Muscle of leg (tissue), 11 donors: Measurements from ENCODE around the gene TCEAL3. TPM values are rescaled to one million over a fixed set of nuclear protein-coding genes. Genes with fewer than 3 reads are reported as not detected.
"Not testable (repeated sequence)": the region's sequence is repeated elsewhere in the genome, so short reads cannot be mapped to it uniquely, and the experiment has no call there.

Experiments
- DNase-seq: peaks from one replicate; pipeline ENCODE4 v3.0.0; 2013
- H3K27ac ChIP-seq: one replicate; pipeline ENCODE4 v1.5.1; 2013; ENCODE audit warnings: mild to moderate bottlenecking, low read length, control low read depth
- H3K27me3 ChIP-seq: one replicate; pipeline ENCODE4 v1.6.1; 2013; ENCODE audit warnings: low read length; ENCODE audit not compliant: control insufficient read depth, insufficient read depth
- H3K36me3 ChIP-seq: one replicate; pipeline ENCODE4 v1.6.1; 2013; ENCODE audit warnings: low read length; ENCODE audit not compliant: control insufficient read depth, insufficient read depth
- H3K4me1 ChIP-seq: one replicate; pipeline ENCODE4 v1.6.1; 2013; ENCODE audit warnings: low read length; ENCODE audit not compliant: control insufficient read depth, insufficient read depth
- H3K4me3 ChIP-seq: one replicate; pipeline ENCODE4 v1.5.1; 2013; ENCODE audit warnings: low read length, control low read depth
- H3K9me3 ChIP-seq: replicated peaks from 2 replicates; pipeline ENCODE4 v1.6.1; 2013; ENCODE audit warnings: low read depth, low read length; ENCODE audit not compliant: control insufficient read depth
- WGBS: methylation state at CpG from one replicate; pipeline ENCODE4 v1.1.5; 2013; ENCODE audit warnings: missing lambda C conversion rate; ENCODE audit not compliant: insufficient coverage; 5-methylcytosine and 5-hydroxymethylcytosine counted together
- polyA plus RNA-seq, 8 donors: library from polyadenylated mRNA; unstranded; fragments of 120-200 nt; gene quantifications; one replicate each; pipeline versions ENCODE4 v1.2.1 to v1.2.3, GENCODE V29; 2013; ENCODE audit warnings: inconsistent platforms in 1 of 8, low replicate concordance in 1 of 8; ENCODE audit not compliant: insufficient read length in 8 of 8, insufficient read depth in 1 of 8
- total RNA-seq: library from RNA; stranded (reverse); fragments of 120-200 nt; gene quantifications from one replicate; pipeline ENCODE4 v1.2.4, GENCODE V29; 2013

The TCEAL3 gene
- total and polyA plus RNA-seq, 9 donors: 6.3 to 17.9 (median 11.9) TPM

DNA sequence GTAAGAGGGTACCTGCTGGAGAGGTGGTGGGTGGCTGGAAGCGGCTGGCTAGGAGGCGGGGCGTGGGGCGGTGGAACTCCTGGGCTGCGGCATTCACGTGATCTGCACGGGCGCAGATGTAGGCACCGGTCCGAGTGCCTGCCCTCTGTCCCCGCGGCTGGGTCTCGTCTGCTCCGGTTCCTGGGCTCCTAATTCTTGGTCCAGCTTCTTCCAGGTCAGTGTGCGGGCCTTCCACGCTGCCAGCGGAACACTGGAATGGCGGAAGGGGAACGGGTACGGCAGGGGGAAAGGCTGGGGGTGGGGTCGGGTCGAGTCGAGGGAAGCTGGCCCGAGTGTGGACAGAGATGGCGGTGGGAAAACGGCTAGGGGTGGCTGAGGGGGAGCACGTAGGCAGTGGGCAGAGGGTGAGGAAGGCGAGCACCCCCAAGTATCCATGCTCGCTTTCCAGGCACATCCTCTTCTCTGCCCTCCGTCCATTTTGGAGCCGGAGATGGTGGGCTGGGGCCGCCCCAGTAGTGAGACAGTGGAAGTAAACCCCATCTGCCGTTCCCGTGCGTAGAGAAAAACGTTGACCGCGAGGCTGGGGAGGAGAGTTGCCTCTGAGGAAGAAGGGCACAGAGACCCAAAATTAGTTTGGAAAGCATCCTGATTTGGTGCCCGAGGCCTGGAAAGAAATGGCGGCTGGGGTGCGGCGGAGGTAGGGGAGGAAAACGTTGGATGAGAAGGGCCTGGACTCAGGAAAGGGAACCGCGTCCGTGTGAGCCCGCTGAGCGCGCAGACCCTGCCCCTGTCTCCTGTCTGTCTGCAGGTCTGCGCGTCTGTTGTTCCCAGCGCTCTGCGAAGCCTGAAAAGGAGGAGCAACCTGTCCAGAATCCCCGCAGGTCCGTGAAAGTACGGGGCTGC is 22.1 kb upstream of the TCEAL3 start, which contains the start of gene TCEAL4:
TSS of gene TCEAL4 (plus strand) at position 105 of the 903 bp plus-strand sequence. CDS start 1,161 bp downstream, outside the sequence.
- Histone ChIP-seq H3K4me1 (peaks cover 5% of the 10 kb centered on the region), H3K27me3 (peaks cover 16% of the 10 kb centered on the region), H3K9me3 (no peaks in the 10 kb centered on the region), H3K27ac (peak within 1 kb of the TSS; percentile 89), H3K36me3 (peaks cover 2% of the 10 kb centered on the region), H3K4me3 (peak within 1 kb of the TSS; percentile 68)
- DNase-seq: peak; percentile 54
- WGBS: 29% methylated on average over 42 of the region's 56 CpGs

DNA sequence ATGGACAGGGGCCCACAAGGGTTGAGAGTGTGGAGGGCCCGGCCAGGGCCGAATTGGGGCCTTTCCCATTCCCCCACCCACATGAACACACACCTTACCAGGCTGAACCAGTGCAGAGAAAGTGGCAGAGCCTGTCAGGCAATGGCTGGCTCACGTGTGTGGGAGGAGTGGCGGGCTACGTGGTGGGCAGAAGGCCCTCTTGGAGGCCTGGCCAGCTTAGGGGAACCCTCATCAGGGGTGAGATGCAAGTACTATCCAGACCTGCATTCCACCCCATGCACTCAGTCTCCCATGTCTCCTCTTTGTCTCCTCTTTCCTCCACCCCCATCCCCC is 21.5 kb upstream of the TCEAL3 start:
- Histone ChIP-seq H3K4me1 (peaks cover 5% of the 10 kb centered on the region), H3K27me3 (peaks cover 16% of the 10 kb centered on the region), H3K36me3 (peaks cover 2% of the 10 kb centered on the region), H3K4me3 (peak overlapping the region; percentile 68), H3K27ac (peak overlapping the region; percentile 89), H3K9me3 (no peaks in the 10 kb centered on the region)
- WGBS: no CpG with 5 or more reads among the region's 5 CpGs
- DNase-seq: peak; percentile 26

- H3K27me3 ChIP-seq: peaks cover 16% of the 10 kb centered on the region
- H3K9me3 ChIP-seq: no peaks in the 10 kb centered on the region
- 57% methylated on average over 3 of the region's 4 CpGs for WGBS
- H3K27ac ChIP-seq: peak overlapping the region; percentile 89
- H3K4me1 ChIP-seq: peaks cover 5% of the 10 kb centered on the region
- H3K36me3 ChIP-seq: peaks cover 2% of the 10 kb centered on the region
- no peak for DNase-seq
- H3K4me3 ChIP-seq: peak overlapping the region; percentile 68
Measured at GRCh38 chrX:103586659-103587058, 21.1 kb upstream of the TCEAL3 start.

DNA sequence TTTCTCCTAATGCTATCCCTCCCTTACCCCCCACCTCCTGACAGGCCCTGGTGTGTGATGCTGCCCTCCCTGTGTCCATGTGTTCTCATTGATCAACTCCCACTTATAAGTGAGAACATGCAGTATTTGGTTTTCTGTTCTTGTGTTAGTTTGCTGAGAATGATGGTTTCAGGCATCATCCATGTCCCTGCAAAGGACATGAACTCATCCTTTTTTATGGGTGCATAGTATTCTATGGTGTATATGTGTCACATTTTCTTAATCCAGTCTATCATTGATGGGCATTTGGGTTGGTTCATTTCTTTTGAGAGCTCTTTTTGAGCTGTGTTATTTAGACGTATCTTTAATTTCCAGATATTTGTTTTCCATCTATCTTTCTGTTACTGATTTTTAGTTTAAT is 15.5 kb upstream of the TCEAL3 start:
- not testable (repeated sequence) for H3K4me1 ChIP-seq, H3K36me3 ChIP-seq, DNase-seq, H3K4me3 ChIP-seq, H3K27ac ChIP-seq, H3K27me3 ChIP-seq, H3K9me3 ChIP-seq
- WGBS: no CpG with 5 or more reads among the region's 1 CpG

DNA sequence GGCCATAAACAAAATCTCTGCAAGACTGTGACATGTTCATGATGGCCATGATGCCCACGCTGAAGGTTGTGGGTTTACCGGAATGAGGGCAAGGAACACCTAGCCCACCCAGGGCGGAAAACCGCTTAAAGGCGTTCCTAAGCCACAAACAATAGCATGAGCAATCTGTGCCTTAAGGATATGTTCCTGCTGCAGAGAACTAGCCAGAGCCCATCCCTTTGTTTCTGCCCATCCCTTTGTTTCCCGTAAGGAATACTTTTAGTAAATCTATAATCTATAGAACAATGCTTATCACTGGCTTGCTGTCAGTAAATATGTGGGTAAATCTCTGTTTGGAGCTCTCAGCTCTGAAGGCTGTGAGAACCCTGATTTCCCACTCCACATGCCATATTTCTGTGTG is 12.6 kb upstream of the TCEAL3 start:
- not testable (repeated sequence) for H3K27ac ChIP-seq, DNase-seq, H3K36me3 ChIP-seq, H3K4me1 ChIP-seq, H3K9me3 ChIP-seq, H3K27me3 ChIP-seq, H3K4me3 ChIP-seq
- 94% methylated on average over 5 of the region's 6 CpGs for WGBS

DNA sequence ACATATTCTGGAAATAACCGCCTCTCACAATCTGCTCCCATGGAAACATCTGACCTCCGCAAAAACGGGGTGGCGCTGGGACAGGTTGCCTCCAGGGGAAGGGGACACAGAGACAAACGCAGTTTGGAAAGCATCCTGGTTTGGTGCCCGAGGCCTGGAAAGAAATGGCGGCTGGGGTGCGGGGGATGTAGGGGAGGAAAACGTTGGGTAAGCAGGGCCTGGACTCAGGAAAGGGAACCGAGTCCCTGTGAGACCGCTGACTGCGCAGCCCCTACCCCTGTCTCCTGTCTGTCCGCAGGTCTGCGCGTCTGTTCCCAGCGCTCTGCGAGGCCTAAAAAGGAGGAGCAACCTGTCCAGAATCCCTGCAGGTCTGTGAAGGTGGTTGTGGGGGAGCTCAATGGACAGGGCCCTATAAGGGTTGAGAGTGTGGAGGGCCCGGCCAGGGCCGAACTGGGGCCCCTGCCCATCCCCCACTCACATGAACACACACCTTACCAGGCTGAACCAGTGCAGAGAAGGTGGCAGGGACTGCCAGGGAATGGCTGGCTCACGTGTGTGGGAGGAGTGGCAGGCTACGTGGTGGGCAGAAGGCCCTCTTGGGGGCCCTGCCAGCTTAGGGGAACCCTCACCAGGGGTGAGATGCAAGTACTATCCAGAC is 672 bp downstream of the TCEAL3 start:
- WGBS: 22% methylated on average over 9 of the region's 21 CpGs
- Histone ChIP-seq H3K9me3 (no peaks in the 10 kb centered on the region), H3K27ac (peak overlapping the region; percentile 74), H3K36me3 (no peaks in the 10 kb centered on the region), H3K4me3 (peak overlapping the region; percentile 70), H3K27me3 (peaks cover 17% of the 10 kb centered on the region), H3K4me1 (peaks cover 4% of the 10 kb centered on the region)
- DNase-seq: peak; percentile 19

GRCh38 chrX:103610282-103610681 is 2.5 kb downstream of the TCEAL3 start:
- H3K4me3 ChIP-seq: no peak overlapping the region
- peaks cover 4% of the 10 kb centered on the region for H3K4me1 ChIP-seq
- no peak for DNase-seq
- no peaks in the 10 kb centered on the region for H3K9me3 ChIP-seq
- no CpG with 5 or more reads among the region's 1 CpG for WGBS
- H3K36me3 ChIP-seq: no peaks in the 10 kb centered on the region
- peaks cover 17% of the 10 kb centered on the region for H3K27me3 ChIP-seq
- no peak overlapping the region for H3K27ac ChIP-seq

- Histone ChIP-seq H3K4me3 (no peak overlapping the region), H3K4me1 (no peaks in the 10 kb centered on the region), H3K36me3 (no peaks in the 10 kb centered on the region), H3K27me3 (peaks cover 6% of the 10 kb centered on the region), H3K27ac (no peak overlapping the region), H3K9me3 (no peaks in the 10 kb centered on the region)
- no peak for DNase-seq
- no CpG with 5 or more reads among the region's 1 CpG for WGBS
Measured at GRCh38 chrX:103613362-103613890, 5.7 kb downstream of the TCEAL3 start.

DNA sequence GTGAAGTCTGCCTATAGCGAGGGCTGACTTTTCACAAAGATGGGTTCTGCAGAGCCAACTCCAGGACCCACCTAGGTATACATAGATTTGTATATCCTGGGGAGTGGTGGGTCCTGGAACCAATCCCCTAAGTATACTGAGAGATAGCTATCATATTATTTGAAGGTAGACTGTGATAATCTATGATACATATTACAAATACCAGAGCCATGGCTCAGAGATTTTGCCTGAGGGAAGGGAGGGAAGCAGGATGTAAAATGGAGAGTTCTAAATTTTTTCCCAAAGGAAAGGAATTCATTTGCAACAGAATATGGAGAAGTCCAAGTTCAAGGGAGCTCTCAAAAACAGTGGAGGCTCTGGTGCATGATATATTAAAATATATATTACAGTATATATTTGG is 7.2 kb downstream of the TCEAL3 start:
- WGBS: no CpG with 5 or more reads among the region's 1 CpG
- Histone ChIP-seq H3K4me1 (no peaks in the 10 kb centered on the region), H3K9me3 (no peaks in the 10 kb centered on the region), H3K27ac (no peak overlapping the region), H3K36me3 (no peaks in the 10 kb centered on the region), H3K4me3 (no peak overlapping the region), H3K27me3 (peaks cover 4% of the 10 kb centered on the region)
- DNase-seq: no peak

DNA sequence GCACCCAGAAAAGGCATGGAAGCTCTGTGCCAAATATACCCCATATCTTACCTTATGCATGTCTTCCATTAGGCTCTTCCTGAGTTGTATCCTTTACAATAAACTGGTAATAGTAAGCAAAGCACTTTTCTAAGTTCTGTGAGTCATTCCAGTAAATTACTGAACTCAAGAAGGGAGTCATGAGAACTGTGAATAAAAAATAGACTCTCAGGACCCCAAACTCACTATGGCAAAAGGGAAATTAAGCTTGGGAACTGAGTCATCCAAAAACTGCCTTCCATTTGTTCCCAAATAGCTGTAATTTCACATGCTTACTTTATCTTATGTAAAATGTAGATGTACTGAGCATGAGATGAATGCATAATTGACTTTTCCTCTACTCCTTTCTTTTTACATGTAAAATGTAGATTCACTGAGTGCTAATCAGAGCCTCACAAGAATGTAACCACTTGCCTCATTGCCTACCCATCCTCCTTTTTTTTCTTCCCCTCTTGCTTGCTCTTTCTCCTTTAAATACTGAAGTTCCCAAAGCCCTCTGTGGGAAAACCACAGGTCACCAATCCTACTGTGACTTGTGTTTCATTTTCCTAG is 8.1 kb downstream of the TCEAL3 start:
- H3K9me3 ChIP-seq: no peaks in the 10 kb centered on the region
- H3K4me3 ChIP-seq: no peak overlapping the region
- H3K27me3 ChIP-seq: peaks cover 4% of the 10 kb centered on the region
- no peaks in the 10 kb centered on the region for H3K36me3 ChIP-seq
- no peak overlapping the region for H3K27ac ChIP-seq
- no peaks in the 10 kb centered on the region for H3K4me1 ChIP-seq
- DNase-seq: no peak
